ENCODE results near the gene DLGAP1. TPM values are rescaled to one million over a fixed set of nuclear protein-coding genes. Genes with fewer than 3 reads are reported as not detected.

Gene DLGAP1
- total RNA-seq, 1 donor from 2014 or later: 3.7 TPM

GRCh38 chr18:3468833-3469232, 986.3 kb downstream of the DLGAP1 start:
- no peak overlapping the region for H3K27ac Mint-ChIP-seq
- no peaks in the 10 kb centered on the region for H3K36me3 Mint-ChIP-seq
- TF ChIP-seq CTCF (conservative IDR thresholded peaks at IDR 0.05): no peak
- H3K27me3 Mint-ChIP-seq: no peaks in the 10 kb centered on the region
- no peak overlapping the region for H3K4me3 Mint-ChIP-seq
- no peak for DNase-seq (ENCODE audit: extremely low spot score, unreplicated experiment)
- no peaks in the 10 kb centered on the region for H3K9me3 Mint-ChIP-seq
- H3K4me1 Mint-ChIP-seq (ENCODE audit: unreplicated experiment): peaks cover 23% of the 10 kb centered on the region

GRCh38 chr18:3468066-3468705, 986.9 kb downstream of the DLGAP1 start:
- H3K27me3 Mint-ChIP-seq: no peaks in the 10 kb centered on the region
- TF ChIP-seq CTCF (conservative IDR thresholded peaks at IDR 0.05): peak; percentile 45
- H3K4me1 Mint-ChIP-seq (ENCODE audit: unreplicated experiment): peaks cover 25% of the 10 kb centered on the region
- H3K36me3 Mint-ChIP-seq: peaks cover 1% of the 10 kb centered on the region
- H3K27ac Mint-ChIP-seq: no peak overlapping the region
- no peak overlapping the region for H3K4me3 Mint-ChIP-seq
- H3K9me3 Mint-ChIP-seq: no peaks in the 10 kb centered on the region
- no peak for DNase-seq (ENCODE audit: extremely low spot score, unreplicated experiment)

GRCh38 chr18:3466872-3467271, 988.2 kb downstream of the DLGAP1 start:
- Mint-ChIP-seq H3K4me3 (no peak overlapping the region), H3K9me3 (no peaks in the 10 kb centered on the region), H3K36me3 (peaks cover 8% of the 10 kb centered on the region), H3K27ac (peak overlapping the region; percentile 37), H3K27me3 (no peaks in the 10 kb centered on the region), H3K4me1 (ENCODE audit: unreplicated experiment) (peaks cover 32% of the 10 kb centered on the region)
- no peak for TF ChIP-seq CTCF (conservative IDR thresholded peaks at IDR 0.05)
- DNase-seq (ENCODE audit: extremely low spot score, unreplicated experiment): no peak

GRCh38 chr18:3466045-3466444, 989.1 kb downstream of the DLGAP1 start:
- Mint-ChIP-seq H3K36me3 (peaks cover 16% of the 10 kb centered on the region), H3K27me3 (no peaks in the 10 kb centered on the region), H3K4me1 (ENCODE audit: unreplicated experiment) (peaks cover 34% of the 10 kb centered on the region), H3K4me3 (peak overlapping the region; percentile 4), H3K27ac (peak overlapping the region; percentile 37), H3K9me3 (no peaks in the 10 kb centered on the region)
- TF ChIP-seq CTCF (conservative IDR thresholded peaks at IDR 0.05): no peak
- DNase-seq (ENCODE audit: extremely low spot score, unreplicated experiment): no peak

GRCh38 chr18:3463051-3463450, 992.1 kb downstream of the DLGAP1 start:
- Mint-ChIP-seq H3K9me3 (peaks cover 3% of the 10 kb centered on the region), H3K4me1 (ENCODE audit: unreplicated experiment) (peaks cover 36% of the 10 kb centered on the region), H3K27me3 (no peaks in the 10 kb centered on the region), H3K27ac (no peak overlapping the region), H3K4me3 (no peak overlapping the region), H3K36me3 (peaks cover 40% of the 10 kb centered on the region)
- TF ChIP-seq CTCF (conservative IDR thresholded peaks at IDR 0.05): no peak
- no peak for DNase-seq (ENCODE audit: extremely low spot score, unreplicated experiment)

Data from type B pancreatic cell (in vitro differentiated cells).